WTC11 (cell line): Measurements from ENCODE around the gene ZC2HC1C. TPM values are rescaled to one million over a fixed set of nuclear protein-coding genes. Genes with fewer than 3 reads are reported as not detected.

Experiments used
- ATAC-seq: fragments of 200-7000 bp; cut with Tn5 transposase; 2 replicates; pipeline ENCODE4 v1.10.0; 2021; ENCODE audit warnings: mild to moderate bottlenecking, moderate library complexity
- CTCF ChIA-PET: fragments of 300-600 bp; sonication (Branson Sonifier 250); formaldehyde crosslinking; loops from one replicate; lab custom pipeline; 2021; ENCODE audit warnings: antibody characterized with exemption; lab: Charles Lee
- POLR2A ChIA-PET: fragments of 350-600 bp; sonication (Branson Sonifier 250); formaldehyde crosslinking; loops from one replicate; lab custom pipeline; 2021; ENCODE audit warnings: antibody characterized with exemption; lab: Charles Lee
- DNase-seq: peaks from one replicate; pipeline ENCODE4 v3.0.0; 2021; ENCODE audit warnings: low spot score
- H3K27ac Mint-ChIP-seq: 2 replicates; pipeline ENCODE4 v1.8.0; 2021; ENCODE audit warnings: mixed read lengths
- H3K27me3 Mint-ChIP-seq: 2 replicates; pipeline ENCODE4 v1.8.0; 2021; ENCODE audit warnings: low read depth, mild to moderate bottlenecking, moderate library complexity, mixed read lengths
- H3K36me3 Mint-ChIP-seq: 2 replicates; pipeline ENCODE4 v1.8.0; 2021; ENCODE audit warnings: mixed read lengths
- H3K4me1 Mint-ChIP-seq: 2 replicates; pipeline ENCODE4 v1.8.0; 2022; ENCODE audit warnings: mixed read lengths
- H3K4me3 Mint-ChIP-seq: 2 replicates; pipeline ENCODE4 v1.8.0; 2021; ENCODE audit warnings: mild to moderate bottlenecking, moderate library complexity, mixed read lengths
- H3K9me3 Mint-ChIP-seq: 2 replicates; pipeline ENCODE4 v1.8.0; 2021; ENCODE audit warnings: mixed read lengths
- ATF2 ChIP-seq: sonication (generic); formaldehyde crosslinking; IDR thresholded peaks from 2 replicates; pipeline ENCODE4 v1.8.1; 2022; ENCODE audit warnings: low read depth, missing genetic modification reagents, borderline replicate concordance
- ATF6 ChIP-seq: sonication (generic); formaldehyde crosslinking; IDR thresholded peaks from 2 replicates; pipeline ENCODE4 v1.8.1; 2023; ENCODE audit warnings: mild to moderate bottlenecking, missing genetic modification reagents
- E2F4 ChIP-seq: sonication (generic); formaldehyde crosslinking; IDR thresholded peaks from 2 replicates; pipeline ENCODE4 v1.8.1; 2022; ENCODE audit warnings: low read depth, mild to moderate bottlenecking, moderate library complexity, missing genetic modification reagents, borderline replicate concordance
- FOXK1 ChIP-seq: sonication (generic); formaldehyde crosslinking; IDR thresholded peaks from 2 replicates; pipeline ENCODE4 v1.8.0; 2022; ENCODE audit warnings: mild to moderate bottlenecking, moderate library complexity, missing genetic modification reagents
- GRHL2 ChIP-seq: fragments of 250-450 bp; sonication (Bioruptor Pico); IDR thresholded peaks from 2 replicates; pipeline ENCODE4 v1.8.0; 2022; ENCODE audit warnings: mild to moderate bottlenecking, moderate library complexity; ENCODE audit not compliant: insufficient replicate concordance, severe bottlenecking
- MAX ChIP-seq: sonication (generic); formaldehyde crosslinking; IDR thresholded peaks from 2 replicates; pipeline ENCODE4 v1.8.0; 2022; ENCODE audit warnings: mild to moderate bottlenecking, missing genetic modification reagents
- NFYB ChIP-seq: sonication (generic); formaldehyde crosslinking; conservative IDR thresholded peaks from 2 replicates; pipeline ENCODE4 v1.8.0; 2022; ENCODE audit warnings: low read depth, missing genetic modification reagents
- NR1H2 ChIP-seq: sonication (generic); formaldehyde crosslinking; IDR thresholded peaks from 2 replicates; pipeline ENCODE4 v1.9.0; 2021; ENCODE audit warnings: mild to moderate bottlenecking, moderate library complexity, missing genetic modification reagents
- PREB ChIP-seq: sonication (generic); formaldehyde crosslinking; IDR thresholded peaks from 2 replicates; pipeline ENCODE4 v1.8.1; 2022; ENCODE audit warnings: mild to moderate bottlenecking, missing genetic modification reagents, moderate library complexity, borderline replicate concordance
- PRRX2 ChIP-seq: fragments of 250-450 bp; sonication (Bioruptor Pico); IDR thresholded peaks from 2 replicates; pipeline ENCODE4 v1.8.0; 2021; ENCODE audit warnings: mild to moderate bottlenecking
- SMAD3 ChIP-seq: sonication (generic); formaldehyde crosslinking; IDR thresholded peaks from 2 replicates; pipeline ENCODE4 v1.8.0; 2022; ENCODE audit warnings: missing genetic modification reagents, mild to moderate bottlenecking, borderline replicate concordance
- SP1 ChIP-seq: sonication (generic); formaldehyde crosslinking; conservative IDR thresholded peaks from 2 replicates; pipeline ENCODE4 v1.8.1; 2022; ENCODE audit warnings: missing genetic modification reagents
- STAT6 ChIP-seq: sonication (generic); formaldehyde crosslinking; conservative IDR thresholded peaks from 2 replicates; pipeline ENCODE4 v1.8.1; 2023; ENCODE audit warnings: mild to moderate bottlenecking, low read depth, missing genetic modification reagents, moderate library complexity
- ZNF121 ChIP-seq: sonication (generic); formaldehyde crosslinking; IDR thresholded peaks from 2 replicates; pipeline ENCODE4 v1.8.0; 2023; ENCODE audit warnings: missing genetic modification reagents
- ZNF138 ChIP-seq: sonication (generic); formaldehyde crosslinking; conservative IDR thresholded peaks from 2 replicates; pipeline ENCODE4 v1.8.1; 2022; ENCODE audit warnings: mild to moderate bottlenecking, moderate library complexity, missing genetic modification reagents
- total RNA-seq: library from RNA; stranded (reverse); gene quantifications from 3 replicates; pipeline ENCODE4 v1.2.3, GENCODE V29; 2021
- TF ChIP-seq, protein P1 (sequence below): fragments of 250-450 bp; sonication (Bioruptor Pico); IDR thresholded peaks from 2 replicates; pipeline ENCODE4 v1.9.0; 2021; ENCODE audit warnings: mild to moderate bottlenecking, borderline replicate concordance
- TF ChIP-seq, protein P2 (sequence below): sonication (generic); formaldehyde crosslinking; IDR thresholded peaks from 2 replicates; pipeline ENCODE4 v1.8.1; 2022; ENCODE audit warnings: missing genetic modification reagents, borderline replicate concordance

Gene ZC2HC1C
- total RNA-seq, 1 experiment from 2014 or later: 1.6 TPM

DNA sequence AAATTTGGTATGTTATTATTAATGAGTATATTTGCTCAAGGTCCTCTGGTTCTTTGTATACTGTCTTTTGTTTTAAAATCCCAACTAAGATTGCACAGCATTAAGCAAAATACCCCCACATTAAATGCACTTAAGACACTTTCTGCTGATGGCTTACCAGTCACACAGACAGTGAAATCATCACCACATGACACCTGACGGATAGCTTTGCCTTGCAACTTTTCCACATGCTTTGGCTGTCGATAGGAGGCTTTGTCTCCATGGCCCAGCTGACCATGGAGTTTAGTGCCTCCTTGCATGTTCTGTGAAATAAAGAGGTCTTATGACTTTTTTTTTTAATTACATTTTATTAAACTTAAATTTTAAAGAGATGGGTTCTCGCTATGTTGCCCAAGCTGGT lies 37.7 kb downstream of the ZC2HC1C start:
- H3K9me3 Mint-ChIP-seq: no peaks in the 10 kb centered on the region
- H3K4me1 Mint-ChIP-seq: no peaks in the 10 kb centered on the region
- CTCF ChIA-PET: no interaction called here
- H3K4me3 Mint-ChIP-seq: no peak overlapping the region
- TF ChIP-seq MAX (CRISPR knock-in tag) (no peak), FOXK1 (CRISPR knock-in tag) (no peak), ATF2 (CRISPR knock-in tag) (no peak), ZNF121 (CRISPR knock-in tag) (no peak), E2F4 (CRISPR knock-in tag) (no peak), PRRX2 (CRISPR knock-in tag) (no peak), ZNF138 (CRISPR knock-in tag) (no peak), ATF6 (CRISPR knock-in tag) (no peak)
- DNase-seq (no peak), ATAC-seq (no peak)
- POLR2A ChIA-PET: no interaction called here
- H3K36me3 Mint-ChIP-seq: peaks cover 49% of the 10 kb centered on the region
- H3K27ac Mint-ChIP-seq: no peak overlapping the region
- no peaks in the 10 kb centered on the region for H3K27me3 Mint-ChIP-seq

GRCh38 chr14:75109877-75110276 lies 40.4 kb downstream of the ZC2HC1C start:
- Mint-ChIP-seq H3K4me1 (no peaks in the 10 kb centered on the region), H3K36me3 (peaks cover 56% of the 10 kb centered on the region), H3K27me3 (no peaks in the 10 kb centered on the region), H3K27ac (no peak overlapping the region), H3K4me3 (no peak overlapping the region), H3K9me3 (no peaks in the 10 kb centered on the region)
- DNase-seq (no peak), ATAC-seq (no peak)
- ChIA-PET POLR2A (no interaction called here), CTCF (no interaction called here)
- TF ChIP-seq, protein P1, sequence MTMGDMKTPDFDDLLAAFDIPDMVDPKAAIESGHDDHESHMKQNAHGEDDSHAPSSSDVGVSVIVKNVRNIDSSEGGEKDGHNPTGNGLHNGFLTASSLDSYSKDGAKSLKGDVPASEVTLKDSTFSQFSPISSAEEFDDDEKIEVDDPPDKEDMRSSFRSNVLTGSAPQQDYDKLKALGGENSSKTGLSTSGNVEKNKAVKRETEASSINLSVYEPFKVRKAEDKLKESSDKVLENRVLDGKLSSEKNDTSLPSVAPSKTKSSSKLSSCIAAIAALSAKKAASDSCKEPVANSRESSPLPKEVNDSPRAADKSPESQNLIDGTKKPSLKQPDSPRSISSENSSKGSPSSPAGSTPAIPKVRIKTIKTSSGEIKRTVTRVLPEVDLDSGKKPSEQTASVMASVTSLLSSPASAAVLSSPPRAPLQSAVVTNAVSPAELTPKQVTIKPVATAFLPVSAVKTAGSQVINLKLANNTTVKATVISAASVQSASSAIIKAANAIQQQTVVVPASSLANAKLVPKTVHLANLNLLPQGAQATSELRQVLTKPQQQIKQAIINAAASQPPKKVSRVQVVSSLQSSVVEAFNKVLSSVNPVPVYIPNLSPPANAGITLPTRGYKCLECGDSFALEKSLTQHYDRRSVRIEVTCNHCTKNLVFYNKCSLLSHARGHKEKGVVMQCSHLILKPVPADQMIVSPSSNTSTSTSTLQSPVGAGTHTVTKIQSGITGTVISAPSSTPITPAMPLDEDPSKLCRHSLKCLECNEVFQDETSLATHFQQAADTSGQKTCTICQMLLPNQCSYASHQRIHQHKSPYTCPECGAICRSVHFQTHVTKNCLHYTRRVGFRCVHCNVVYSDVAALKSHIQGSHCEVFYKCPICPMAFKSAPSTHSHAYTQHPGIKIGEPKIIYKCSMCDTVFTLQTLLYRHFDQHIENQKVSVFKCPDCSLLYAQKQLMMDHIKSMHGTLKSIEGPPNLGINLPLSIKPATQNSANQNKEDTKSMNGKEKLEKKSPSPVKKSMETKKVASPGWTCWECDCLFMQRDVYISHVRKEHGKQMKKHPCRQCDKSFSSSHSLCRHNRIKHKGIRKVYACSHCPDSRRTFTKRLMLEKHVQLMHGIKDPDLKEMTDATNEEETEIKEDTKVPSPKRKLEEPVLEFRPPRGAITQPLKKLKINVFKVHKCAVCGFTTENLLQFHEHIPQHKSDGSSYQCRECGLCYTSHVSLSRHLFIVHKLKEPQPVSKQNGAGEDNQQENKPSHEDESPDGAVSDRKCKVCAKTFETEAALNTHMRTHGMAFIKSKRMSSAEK: no peak
- no peak for TF ChIP-seq SMAD3 (CRISPR knock-in tag)
- no peak for TF ChIP-seq SP1 (CRISPR knock-in tag)
- no peak for TF ChIP-seq PREB (CRISPR knock-in tag)
- TF ChIP-seq ZNF121 (CRISPR knock-in tag): no peak
- TF ChIP-seq NR1H2 (CRISPR knock-in tag): no peak
- TF ChIP-seq STAT6: no peak
- no peak for TF ChIP-seq NFYB (CRISPR knock-in tag)
- TF ChIP-seq, protein P2, sequence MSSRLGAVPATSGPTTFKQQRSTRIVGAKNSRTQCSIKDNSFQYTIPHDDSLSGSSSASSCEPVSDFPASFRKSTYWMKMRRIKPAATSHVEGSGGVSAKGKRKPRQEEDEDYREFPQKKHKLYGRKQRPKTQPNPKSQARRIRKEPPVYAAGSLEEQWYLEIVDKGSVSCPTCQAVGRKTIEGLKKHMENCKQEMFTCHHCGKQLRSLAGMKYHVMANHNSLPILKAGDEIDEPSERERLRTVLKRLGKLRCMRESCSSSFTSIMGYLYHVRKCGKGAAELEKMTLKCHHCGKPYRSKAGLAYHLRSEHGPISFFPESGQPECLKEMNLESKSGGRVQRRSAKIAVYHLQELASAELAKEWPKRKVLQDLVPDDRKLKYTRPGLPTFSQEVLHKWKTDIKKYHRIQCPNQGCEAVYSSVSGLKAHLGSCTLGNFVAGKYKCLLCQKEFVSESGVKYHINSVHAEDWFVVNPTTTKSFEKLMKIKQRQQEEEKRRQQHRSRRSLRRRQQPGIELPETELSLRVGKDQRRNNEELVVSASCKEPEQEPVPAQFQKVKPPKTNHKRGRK (CRISPR knock-in tag): no peak
- TF ChIP-seq GRHL2 (CRISPR knock-in tag): no peak
